H1 (cell line): ENCODE data around the gene PRR7. TPM values are rescaled to one million over a fixed set of nuclear protein-coding genes. Genes with fewer than 3 reads are reported as not detected.

ENCODE experiments used
- CTCF ChIA-PET: fragments of 300-600 bp; sonication (Branson Sonifier 250); formaldehyde crosslinking; loops from one replicate; lab custom pipeline; 2021; ENCODE audit not compliant: partially characterized antibody; lab: Charles Lee
- POLR2A ChIA-PET: fragments of 300-600 bp; sonication (Branson Sonifier 250); formaldehyde crosslinking; loops from one replicate; lab custom pipeline; 2021; ENCODE audit warnings: inconsistent platforms; ENCODE audit not compliant: partially characterized antibody; lab: Charles Lee
- DNase-seq, 2 experiments: peaks; one replicate each; pipeline versions ENCODE4 v3.0.0 to v3.0.0-alpha.2; 2010 to 2022; ENCODE audit warnings: low spot score in 2 of 2, low read depth in 1 of 2, mixed read lengths in 1 of 2
- FAIRE-seq: peaks from 2 replicates; lab custom pipeline; 2011; peaks lifted over from hg19 to GRCh38; lab: Jason Lieb, UNC
- H2AFZ ChIP-seq: 2 replicates; pipeline ENCODE4 v1.8.1; 2012; ENCODE audit warnings: low read length, inconsistent platforms
- H2AK5ac ChIP-seq: 2 replicates; pipeline ENCODE4 v1.6.1; 2013; ENCODE audit warnings: low read depth, low read length
- H2BK120ac ChIP-seq: replicated peaks from 2 replicates; pipeline ENCODE3; 2013; ENCODE audit warnings: low read depth, low read length, inconsistent platforms
- H2BK12ac ChIP-seq: 2 replicates; pipeline ENCODE4 v1.6.1; 2013; ENCODE audit warnings: low read depth, low read length
- H2BK15ac ChIP-seq: 2 replicates; pipeline ENCODE4 v1.6.1; 2013; ENCODE audit warnings: low read length
- H2BK20ac ChIP-seq: 2 replicates; pipeline ENCODE4 v1.6.1; 2013; ENCODE audit warnings: low read length
- H2BK5ac ChIP-seq: 2 replicates; pipeline ENCODE4 v1.6.1; 2013; ENCODE audit warnings: low read depth, low read length
- H3K14ac ChIP-seq: 2 replicates; pipeline ENCODE4 v1.6.1; 2013; ENCODE audit warnings: inconsistent platforms; ENCODE audit not compliant: insufficient read length
- H3K18ac ChIP-seq: 2 replicates; pipeline ENCODE4 v1.6.1; 2013; ENCODE audit warnings: low read length; ENCODE audit errors: extremely low read depth
- H3K23ac ChIP-seq: 2 replicates; pipeline ENCODE4 v1.6.1; 2013; ENCODE audit warnings: inconsistent platforms; ENCODE audit not compliant: insufficient read length
- H3K23me2 ChIP-seq: 2 replicates; pipeline ENCODE4 v1.6.1; 2013; ENCODE audit warnings: low read depth, low read length
- H3K27ac ChIP-seq: 2 replicates; pipeline ENCODE4 v1.6.1; 2011; ENCODE audit warnings: low read depth, low read length, inconsistent platforms
- H3K27me3 ChIP-seq, 4 experiments: replicated peaks in 1 of 4; 1 replicate in 1 of 4; 2 replicates in 3 of 4; pipeline versions ENCODE4 v1.6.1 to v1.8.1; 2011 to 2013; ENCODE audit warnings: low read length in 3 of 4, mild to moderate bottlenecking in 3 of 4, inconsistent platforms in 2 of 4, mixed read lengths in 2 of 4, moderate library complexity in 1 of 4; ENCODE audit not compliant: control insufficient read depth in 3 of 4, insufficient read depth in 3 of 4; ENCODE audit errors: extremely low read depth in 1 of 4
- H3K36me3 ChIP-seq, 4 experiments: 2 replicates each; pipeline versions ENCODE4 v1.6.1 to v1.8.1; 2011 to 2013; ENCODE audit warnings: mild to moderate bottlenecking in 4 of 4, low read length in 3 of 4, moderate library complexity in 2 of 4, control low read depth in 1 of 4, inconsistent platforms in 1 of 4; ENCODE audit not compliant: insufficient read depth in 4 of 4, control insufficient read depth in 2 of 4
- H3K4ac ChIP-seq: replicated peaks from 2 replicates; pipeline ENCODE3; 2013; ENCODE audit warnings: low read length, low read depth, mixed read lengths, inconsistent platforms; ENCODE audit not compliant: insufficient read length
- H3K4me1 ChIP-seq, 4 experiments: replicated peaks in 1 of 4; 1 replicate in 1 of 4; 2 replicates in 3 of 4; pipeline versions ENCODE4 v1.6.1 to v1.8.1; 2011 to 2013; ENCODE audit warnings: low read length in 3 of 4, inconsistent platforms in 2 of 4, mixed read lengths in 1 of 4; ENCODE audit not compliant: insufficient read depth in 4 of 4, control insufficient read depth in 3 of 4
- H3K4me2 ChIP-seq, 2 experiments: 2 replicates each; pipeline versions ENCODE4 v1.6.1 to v1.8.1; 2011 to 2013; ENCODE audit warnings: low read depth in 2 of 2, low read length in 2 of 2, control low read depth in 1 of 2, inconsistent platforms in 1 of 2, mild to moderate bottlenecking in 1 of 2; ENCODE audit not compliant: insufficient read depth in 1 of 2
- H3K4me3 ChIP-seq, 4 experiments: fragments of 200-600, 300-600 bp in 1 of 4; sonication (generic), shearing (Covaris generic), sonication (Bioruptor Twin) in 1 of 4; 2 replicates each; pipeline versions ENCODE4 v1.5.1 to v1.8.1; 2011 to 2016; ENCODE audit warnings: low read length in 4 of 4, low read depth in 3 of 4, control low read depth in 2 of 4, inconsistent platforms in 2 of 4, mild to moderate bottlenecking in 2 of 4, mixed read lengths in 1 of 4, moderate library complexity in 1 of 4; ENCODE audit not compliant: insufficient read depth in 2 of 4; ENCODE audit errors: extremely low read depth in 1 of 4
- H3K56ac ChIP-seq: replicated peaks from 2 replicates; pipeline ENCODE3; 2013; ENCODE audit warnings: low read depth, mild to moderate bottlenecking, mixed read lengths, low read length, inconsistent platforms; ENCODE audit not compliant: insufficient read length
- H3K79me1 ChIP-seq: 2 replicates; pipeline ENCODE4 v1.6.1; 2013; ENCODE audit warnings: low read depth, low read length, control low read depth
- H3K79me2 ChIP-seq, 2 experiments: 2 replicates each; pipeline versions ENCODE4 v1.6.1 to v1.8.1; 2012 to 2013; ENCODE audit warnings: low read length in 2 of 2, mild to moderate bottlenecking in 2 of 2, inconsistent platforms in 1 of 2; ENCODE audit not compliant: insufficient read depth in 2 of 2, control insufficient read depth in 1 of 2
- H3K9ac ChIP-seq, 4 experiments: replicated peaks in 1 of 4; 1 replicate in 1 of 4; 2 replicates in 3 of 4; pipeline versions ENCODE4 v1.6.1 to v1.8.1; 2011 to 2013; ENCODE audit warnings: low read depth in 3 of 4, low read length in 3 of 4, control low read depth in 2 of 4, mild to moderate bottlenecking in 2 of 4, moderate library complexity in 2 of 4, inconsistent platforms in 1 of 4; ENCODE audit errors: extremely low read depth in 1 of 4
- H3K9me3 ChIP-seq, 2 experiments: 2 replicates each; pipeline versions ENCODE4 v1.6.1 to v1.8.1; 2012 to 2013; ENCODE audit warnings: mild to moderate bottlenecking in 2 of 2, moderate library complexity in 2 of 2, control low read depth in 1 of 2, inconsistent platforms in 1 of 2, low read depth in 1 of 2, low read length in 1 of 2, mixed read lengths in 1 of 2; ENCODE audit not compliant: insufficient read depth in 2 of 2
- H4K20me1 ChIP-seq, 2 experiments: replicated peaks in 1 of 2; 2 replicates each; pipeline versions ENCODE3 to v1.8.1; 2011 to 2013; ENCODE audit warnings: inconsistent platforms in 2 of 2, low read length in 2 of 2, mild to moderate bottlenecking in 1 of 2; ENCODE audit not compliant: insufficient read depth in 2 of 2, control insufficient read depth in 1 of 2
- H4K5ac ChIP-seq: 2 replicates; pipeline ENCODE4 v1.6.1; 2013; ENCODE audit warnings: low read length, low read depth, mixed read lengths, inconsistent platforms; ENCODE audit not compliant: insufficient read length
- H4K8ac ChIP-seq: 2 replicates; pipeline ENCODE4 v1.8.0; 2013; ENCODE audit warnings: mild to moderate bottlenecking, moderate library complexity, low read length, inconsistent platforms; ENCODE audit not compliant: insufficient read depth; ENCODE audit errors: extremely low read depth
- H4K91ac ChIP-seq: replicated peaks from 2 replicates; pipeline ENCODE3; 2013; ENCODE audit warnings: low read length, mixed read lengths, inconsistent platforms; ENCODE audit not compliant: insufficient read length
- EGR1 ChIP-seq: IDR thresholded peaks from 2 replicates; pipeline ENCODE4 v1.6.1; 2011; ENCODE audit warnings: low read depth, low read length, borderline replicate concordance
- GTF2F1 ChIP-seq: IDR thresholded peaks from 2 replicates; pipeline ENCODE4 v1.6.1; 2012; ENCODE audit warnings: low read depth, low read length, improper control_type of control experiment, borderline replicate concordance
- POLR2A ChIP-seq, 2 experiments: IDR thresholded peaks; 1 replicate in 1 of 2; 2 replicates in 1 of 2; pipeline ENCODE4 v1.6.1; 2011; ENCODE audit warnings: low read depth in 2 of 2, low read length in 2 of 2, mild to moderate bottlenecking in 2 of 2; ENCODE audit errors: control extremely low read depth in 1 of 2
- POLR2AphosphoS5 ChIP-seq: IDR thresholded peaks from 2 replicates; pipeline ENCODE4 v1.6.1; 2011; ENCODE audit warnings: low read depth, low read length
- SIN3A ChIP-seq, 2 experiments: IDR thresholded peaks in 1 of 2; conservative IDR thresholded peaks in 1 of 2; 2 replicates each; pipeline ENCODE4 v1.6.1; 2011 to 2012; ENCODE audit warnings: low read length in 2 of 2, improper control_type of control experiment in 1 of 2, low read depth in 1 of 2, mild to moderate bottlenecking in 1 of 2
- SIRT6 ChIP-seq: IDR thresholded peaks from one replicate; pipeline ENCODE4 v1.7.1; 2012; ENCODE audit warnings: low read length, inconsistent platforms
- ZNF274 ChIP-seq: IDR thresholded peaks from 2 replicates; pipeline ENCODE4 v1.7.0; 2012; ENCODE audit warnings: low read length, borderline replicate concordance; ENCODE audit errors: extremely low read depth
- WGBS, 2 experiments: shearing (Covaris generic) in 1 of 2; methylation state at CpG; one replicate each; pipeline versions ENCODE4 v1.1.6 to v1.1.7; 2013 to 2015; ENCODE audit warnings: low lambda C conversion rate in 2 of 2, mixed read lengths in 2 of 2, inconsistent platforms in 1 of 2, low coverage in 1 of 2, missing lambda C conversion rate in 1 of 2; ENCODE audit not compliant: insufficient replicate concordance in 2 of 2, insufficient coverage in 1 of 2, insufficient read length in 1 of 2; ENCODE audit errors: extremely low coverage in 1 of 2, missing lambda C conversion rate in 1 of 2; 5-methylcytosine and 5-hydroxymethylcytosine counted together
- polyA plus RNA-seq, 7 experiments: library from polyadenylated mRNA; depleted of rRNA in 3 of 7; stranded (reverse) in 5 of 7; unstranded in 2 of 7; fragments of >200 nt in 5 of 7; fragments of 200-250 nt in 2 of 7; gene quantifications; 1 replicate in 5 of 7; 2 replicates in 1 of 7; 4 replicates in 1 of 7; pipeline versions ENCODE4 v1.2.1 to v1.2.3, GENCODE V29; 2011 to 2013; ENCODE audit warnings: missing spikeins in 2 of 7, mixed read lengths in 2 of 7
- total RNA-seq: library from RNA; stranded (reverse); fragmentation: NEBNext Ultra II Directional; extraction: Animal tissue kit (Norgen Biotek cat#: 25700); gene quantifications from 2 replicates; pipeline ENCODE4 v1.2.1, GENCODE V29; 2021
- TF ChIP-seq, protein P1 (sequence below): IDR thresholded peaks from 2 replicates; pipeline ENCODE4 v1.6.1; 2011; ENCODE audit warnings: low read depth, mild to moderate bottlenecking, low read length; ENCODE audit not compliant: insufficient read depth

The PRR7 gene
- total and polyA plus RNA-seq, 2 of the 8 experiments (the other 6 are each of a cell fraction or from before 2014, with no cell fraction given): 8.0 to 11.8 TPM

DNA sequence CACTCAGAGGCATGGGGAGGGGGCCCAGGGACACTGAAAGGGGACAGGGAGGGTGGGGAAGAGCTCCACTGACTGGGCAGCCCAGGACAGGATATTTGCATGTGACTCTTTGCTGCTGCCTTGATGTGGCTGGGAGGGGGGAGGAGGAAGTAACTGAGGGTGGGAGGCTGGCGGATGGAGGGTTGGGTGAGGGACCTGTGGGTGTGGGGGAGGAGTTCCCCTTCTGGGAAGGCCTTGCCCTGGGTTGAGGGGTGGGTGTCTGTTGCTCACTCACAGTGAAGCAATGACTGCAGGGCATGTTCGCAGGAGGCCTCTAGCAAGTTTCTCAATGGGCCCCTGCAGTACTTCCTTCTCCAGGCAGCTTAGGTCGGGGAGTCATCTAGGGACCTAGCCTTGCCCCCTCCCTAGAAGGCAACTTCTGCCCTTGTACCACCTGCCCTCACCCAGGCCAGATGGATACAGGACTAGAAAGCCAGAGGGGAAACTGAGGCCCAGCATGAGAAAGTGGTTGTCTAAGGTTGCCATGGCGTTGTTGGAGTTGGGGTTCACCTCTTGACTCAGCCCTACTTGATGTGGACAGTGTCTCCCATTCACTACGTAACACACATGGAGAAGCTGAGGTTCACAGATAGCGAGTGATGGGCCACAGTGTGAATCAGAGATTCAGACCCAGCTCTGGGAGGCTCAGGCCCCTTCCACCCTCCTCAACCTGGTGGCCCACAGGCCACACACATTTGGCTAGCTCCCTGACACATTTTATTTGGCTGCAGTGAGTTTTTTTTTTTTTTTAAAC is 17.2 kb upstream of the PRR7 start:
- H2BK20ac ChIP-seq: no peak overlapping the region
- H3K4me3 ChIP-seq: no peak overlapping the region
- peaks cover 16% of the 10 kb centered on the region for H3K79me1 ChIP-seq
- H2AK5ac ChIP-seq: no peak overlapping the region
- 0 out of 2 replicates have a peak, but pooled peaks have one; percentile 15 for TF ChIP-seq POLR2AphosphoS5
- TF ChIP-seq, protein P1, sequence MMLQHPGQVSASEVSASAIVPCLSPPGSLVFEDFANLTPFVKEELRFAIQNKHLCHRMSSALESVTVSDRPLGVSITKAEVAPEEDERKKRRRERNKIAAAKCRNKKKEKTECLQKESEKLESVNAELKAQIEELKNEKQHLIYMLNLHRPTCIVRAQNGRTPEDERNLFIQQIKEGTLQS: no peak
- TF ChIP-seq ZNF274: no peak
- no peak for TF ChIP-seq GTF2F1
- TF ChIP-seq SIN3A (conservative IDR thresholded peaks at IDR 0.05 in 1 of 2, IDR thresholded peaks at IDR 0.05 in 1 of 2; ENCODE audit: low read depth in 1 of 2, low read length in 2 of 2): no peak
- peak in 1 of 2 experiments; percentile 32; a peak in 2 of 3 replicates for TF ChIP-seq POLR2A (IDR thresholded peaks at IDR 0.05; ENCODE audit: control extremely low read depth in 1 of 2, low read depth in 2 of 2, low read length in 2 of 2)
- no peak for TF ChIP-seq SIRT6
- TF ChIP-seq EGR1: no peak
- TF ChIP-seq, all 59 proteins: peak for 2
- H3K4ac ChIP-seq: no peak overlapping the region
- H3K79me2 ChIP-seq: peaks cover 0 to 26% of the 10 kb centered on the region in 2 experiments; a peak in 2 of 4 replicates
- no peak overlapping the region for H4K8ac ChIP-seq
- ChIA-PET POLR2A (interaction anchor here (0.7 to 24.2 kb wide), 9 partner anchors 8 to 120 kb away, joined by 3 to 460 read pairs (median 4); partner anchors contain the start of gene PRR7), CTCF (interaction anchor here (0.6 to 5.9 kb wide), 14 partner anchors 13 to 122 kb away, joined by 3 to 34 read pairs (median 4); partner anchors contain the start of gene F12)
- WGBS, 2 experiments: 92% methylated on average over 5 of the region's 6 CpGs; no CpG with 5 or more reads in 1 of the 2 experiments
- H3K4me2 ChIP-seq: no peak overlapping the region
- no peak overlapping the region; a peak in 1 of 7 replicates for H3K9ac ChIP-seq
- no peak overlapping the region for H2BK120ac ChIP-seq
- no peak overlapping the region for H2BK5ac ChIP-seq
- H4K5ac ChIP-seq: no peak overlapping the region
- H3K27ac ChIP-seq: no peak overlapping the region
- H3K4me1 ChIP-seq: peaks cover 4 to 14% (median 9%) of the 10 kb centered on the region in 4 experiments; a peak in 6 of 7 replicates
- H4K91ac ChIP-seq: no peak overlapping the region
- no peak overlapping the region for H3K14ac ChIP-seq
- H2BK12ac ChIP-seq: no peak overlapping the region
- no peak overlapping the region for H3K18ac ChIP-seq
- DNase-seq: no peak
- H3K27me3 ChIP-seq: no peaks in the 10 kb centered on the region
- no peak overlapping the region for H3K56ac ChIP-seq
- no peak overlapping the region for H3K23ac ChIP-seq
- H3K36me3 ChIP-seq: peaks cover 7 to 29% (median 22%) of the 10 kb centered on the region in 4 experiments; a peak in 6 of 8 replicates
- peaks cover 10% of the 10 kb centered on the region for H3K23me2 ChIP-seq
- no peak overlapping the region for H2AFZ ChIP-seq
- H3K9me3 ChIP-seq: no peaks in the 10 kb centered on the region
- H2BK15ac ChIP-seq: no peak overlapping the region
- peaks cover 15 to 24% of the 10 kb centered on the region in 2 experiments for H4K20me1 ChIP-seq
- FAIRE-seq: no peak
